Body of pancreas (tissue), 4 donors: ENCODE results near the gene KRTAP1-1. TPM values are rescaled to one million over a fixed set of nuclear protein-coding genes. Genes with fewer than 3 reads are reported as not detected.
"Not testable (repeated sequence)": the region's sequence is repeated elsewhere in the genome, so short reads cannot be mapped to it uniquely, and the experiment has no call there.

Experiments used
- ATAC-seq: fragments of 150-250 bp; one replicate; pipeline ENCODE4 v1.9.1; 2016
- DNase-seq, 4 donors: peaks; one replicate each; pipeline ENCODE4 v3.0.0-alpha.2; 2019
- H3K27ac ChIP-seq, 4 donors: fragments of 200-600 bp; sonication (generic); 1 replicate in 3 of 4; 2 replicates in 1 of 4; pipeline versions ENCODE4 v1.5.1 to v1.6.1; 2016 to 2019; ENCODE audit warnings: mild to moderate bottlenecking in 1 of 4, mixed read lengths in 1 of 4, moderate library complexity in 1 of 4
- H3K27me3 ChIP-seq, 2 donors: fragments of 200-600 bp; sonication (generic); one replicate each; pipeline ENCODE4 v1.6.0; 2016; ENCODE audit warnings: mild to moderate bottlenecking in 1 of 2
- H3K36me3 ChIP-seq, 2 donors: fragments of 200-600 bp; sonication (generic); replicated peaks in 1 of 2; 2 replicates each; pipeline ENCODE4 v1.5.1; 2016; ENCODE audit warnings: low read depth in 2 of 2; ENCODE audit not compliant: insufficient read depth in 1 of 2
- H3K4me1 ChIP-seq: fragments of 200-600 bp; sonication (generic); one replicate; pipeline ENCODE4 v1.6.0; 2016
- H3K4me3 ChIP-seq, 2 donors: fragments of 200-600 bp; sonication (generic); 1 replicate in 1 of 2; 2 replicates in 1 of 2; pipeline ENCODE4 v1.5.1; 2016 to 2019
- H3K9me3 ChIP-seq, 3 donors: fragments of 200-600 bp; sonication (generic); 1 replicate in 2 of 3; 2 replicates in 1 of 3; pipeline ENCODE4 v1.5.1; 2016
- CTCF ChIP-seq, 7 experiments: fragments of 450-650 bp in 4 of 7; fragments of 200-600 bp in 3 of 7; sonication (generic) in 3 of 7; IDR thresholded peaks; one replicate each; pipeline ENCODE4 v1.5.1; 2016 to 2019; ENCODE audit warnings: antibody characterized with exemption in 7 of 7
- POLR2A ChIP-seq, 3 donors: fragments of 450-650 bp; IDR thresholded peaks; one replicate each; pipeline ENCODE4 v1.6.1; 2016; ENCODE audit warnings: antibody characterized with exemption in 3 of 3, mild to moderate bottlenecking in 2 of 3
- WGBS, 2 donors: methylation state at CpG; one replicate each; pipeline ENCODE4 v1.1.5; 2017; 5-methylcytosine and 5-hydroxymethylcytosine counted together
- intact Hi-C: fragments of 100-400 bp; cut with DNase I; formaldehyde crosslinking; loops from one replicate; pipeline ENCODE4 v1.15.1; 2023
- total RNA-seq, 2 donors: library from RNA; depleted of rRNA; stranded (reverse); fragments of >200 nt; gene quantifications; one replicate each; pipeline ENCODE4 v1.1.0, GENCODE V29; 2016

KRTAP1-1 gene
- total RNA-seq, 2 donors from 2014 or later, result not detected

GRCh38 chr17:41060052-41060604 lies 18.9 kb upstream of the KRTAP1-1 start, which contains the start of gene KRTAP2-3:
TSS of gene KRTAP2-3 (minus strand) at chr17:41060114. CDS start at chr17:41060050, 64 bp downstream.
- Histone ChIP-seq H3K27ac (no peak within 1 kb of the TSS), H3K4me1 (no peaks in the 10 kb centered on the region), H3K36me3 (no peaks in the 10 kb centered on the region), H3K27me3 (no peaks in the 10 kb centered on the region), H3K9me3 (peaks cover 0 to 3% (median 0%) of the 10 kb centered on the region in 3 donors), H3K4me3 (no peak within 1 kb of the TSS)
- 45 to 53% methylated on average over 6 of the region's 6 CpGs for WGBS, 2 donors
- intact Hi-C loops, result no loop called here
- TF ChIP-seq CTCF (IDR thresholded peaks at IDR 0.05), result no peak
- no peak for TF ChIP-seq POLR2A (IDR thresholded peaks at IDR 0.05)
- no peak for DNase-seq
- no peak for ATAC-seq

- H3K4me3 ChIP-seq, H3K27ac ChIP-seq, ATAC-seq, H3K9me3 ChIP-seq, DNase-seq, H3K27me3 ChIP-seq, H3K4me1 ChIP-seq, H3K36me3 ChIP-seq, intact Hi-C loops: not testable (repeated sequence)
- WGBS, 2 donors, result 18 to 20% methylated on average over 5 to 9 of the region's 31 CpGs
These were observed 18.2 kb upstream of the KRTAP1-1 start for GRCh38 chr17:41059276-41060051.

DNA sequence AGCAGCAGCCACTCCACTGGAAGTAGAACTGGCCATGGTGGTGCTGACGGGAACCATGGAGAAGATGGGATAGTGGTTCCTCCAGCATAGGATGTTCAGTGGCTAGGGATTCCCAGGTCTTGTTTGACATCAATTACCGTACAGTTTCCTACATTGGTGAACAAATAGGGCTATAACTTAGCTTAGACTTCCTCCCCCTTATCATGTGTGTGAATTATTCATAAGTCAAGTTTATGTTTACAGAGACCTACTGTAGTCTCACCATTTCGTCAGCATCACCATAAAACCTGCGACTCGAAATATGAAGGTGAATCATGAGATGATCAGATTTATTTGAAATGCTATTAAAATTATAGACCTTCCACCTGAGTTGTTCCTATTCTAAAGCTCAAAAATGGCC lies 17.5 kb upstream of the KRTAP1-1 start:
- no peaks in the 10 kb centered on the region for H3K4me1 ChIP-seq
- 81 to 88% methylated on average over 5 of the region's 5 CpGs for WGBS, 2 donors
- no peaks in the 10 kb centered on the region for H3K27me3 ChIP-seq
- intact Hi-C loops, result no loop called here
- ATAC-seq (no peak), DNase-seq (no peak)
- H3K4me3 ChIP-seq, result no peak overlapping the region
- no peak overlapping the region for H3K27ac ChIP-seq
- H3K9me3 ChIP-seq, result peaks cover 0 to 3% (median 0%) of the 10 kb centered on the region in 3 donors
- H3K36me3 ChIP-seq, result no peaks in the 10 kb centered on the region
- TF ChIP-seq CTCF (IDR thresholded peaks at IDR 0.05) (no peak), POLR2A (IDR thresholded peaks at IDR 0.05) (no peak)

DNA sequence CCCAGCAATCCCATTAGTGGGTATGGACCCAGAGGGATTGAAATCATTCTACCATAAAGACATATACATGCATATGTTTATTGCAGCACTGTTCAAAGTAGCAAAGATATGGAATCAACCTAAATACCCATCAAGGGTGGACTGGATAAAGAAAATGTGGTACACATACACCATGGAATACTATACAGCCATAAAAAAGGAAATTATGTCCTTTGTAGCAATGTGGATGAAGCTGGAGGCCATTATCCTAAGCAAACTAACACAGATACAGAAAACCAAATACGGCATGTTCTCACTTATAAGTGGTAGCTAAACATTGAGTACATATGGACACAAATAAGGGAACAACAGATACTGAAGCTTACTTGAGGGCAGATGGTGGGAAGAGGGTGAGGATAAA lies 16.3 kb upstream of the KRTAP1-1 start:
- TF ChIP-seq CTCF (IDR thresholded peaks at IDR 0.05), result no peak
- TF ChIP-seq POLR2A (IDR thresholded peaks at IDR 0.05), result no peak
- Histone ChIP-seq H3K27me3 (no peaks in the 10 kb centered on the region), H3K4me3 (no peak overlapping the region), H3K4me1 (no peaks in the 10 kb centered on the region), H3K36me3 (no peaks in the 10 kb centered on the region), H3K9me3 (peaks cover 0 to 3% (median 0%) of the 10 kb centered on the region in 3 donors), H3K27ac (no peak overlapping the region)
- 85 to 95% methylated on average over 1 of the region's 1 CpG for WGBS, 2 donors
- intact Hi-C loops, result no loop called here
- ATAC-seq (no peak), DNase-seq (no peak)

GRCh38 chr17:41055130-41055529 lies 13.9 kb upstream of the KRTAP1-1 start, which contains the start of gene KRTAP2-2:
TSS of gene KRTAP2-2 (minus strand) at chr17:41055230. CDS start at chr17:41055211, 19 bp downstream.
- H3K27me3 ChIP-seq, DNase-seq, H3K9me3 ChIP-seq, H3K4me3 ChIP-seq, H3K27ac ChIP-seq, intact Hi-C loops, ATAC-seq, H3K36me3 ChIP-seq, H3K4me1 ChIP-seq: not testable (repeated sequence)
- WGBS, 2 donors, result 31 to 55% methylated on average over 1 of the region's 6 CpGs

DNA sequence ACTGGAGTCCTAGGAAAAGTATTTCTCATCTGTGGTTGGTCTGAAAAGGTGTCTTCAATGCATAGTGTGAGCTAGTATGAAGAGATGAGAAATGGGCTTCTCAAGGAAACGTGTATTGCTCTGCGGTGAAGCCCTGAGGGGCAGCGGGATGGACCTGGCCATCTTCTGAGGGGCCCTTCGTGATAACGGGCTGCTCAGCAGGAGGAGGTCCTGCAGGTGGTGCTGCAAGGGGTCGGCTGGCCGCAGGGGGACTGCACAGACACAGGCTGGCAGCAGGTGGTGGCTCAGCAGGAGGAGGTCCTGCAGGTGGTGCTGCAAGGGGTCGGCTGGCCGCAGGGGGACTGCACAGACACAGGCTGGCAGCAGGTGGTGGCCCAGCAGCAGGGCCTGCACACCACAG lies 13.3 kb upstream of the KRTAP1-1 start:
- intact Hi-C loops, H3K27ac ChIP-seq, H3K27me3 ChIP-seq, H3K4me1 ChIP-seq, ATAC-seq, H3K9me3 ChIP-seq, H3K36me3 ChIP-seq, DNase-seq, H3K4me3 ChIP-seq: not testable (repeated sequence)
- 66 to 73% methylated on average over 7 of the region's 9 CpGs for WGBS, 2 donors
